GM21528 (cell line): ENCODE data around the gene TBC1D3B.
A peak's percentile ranks its signal among the peaks of the same experiment; 100 is the strongest.
"Not testable (repeated sequence)": the region's sequence is repeated elsewhere in the genome, so short reads cannot be mapped to it uniquely, and the experiment has no call there.

Experiments used
- ATAC-seq: cut with Tn5 transposase; IDR thresholded peaks from one replicate; pipeline ENCODE4 v1.9.1; 2021; ENCODE audit warnings: mild to moderate bottlenecking, moderate library complexity; ENCODE audit not compliant: unreplicated experiment, low FRiP score

The TBC1D3B gene

DNA sequence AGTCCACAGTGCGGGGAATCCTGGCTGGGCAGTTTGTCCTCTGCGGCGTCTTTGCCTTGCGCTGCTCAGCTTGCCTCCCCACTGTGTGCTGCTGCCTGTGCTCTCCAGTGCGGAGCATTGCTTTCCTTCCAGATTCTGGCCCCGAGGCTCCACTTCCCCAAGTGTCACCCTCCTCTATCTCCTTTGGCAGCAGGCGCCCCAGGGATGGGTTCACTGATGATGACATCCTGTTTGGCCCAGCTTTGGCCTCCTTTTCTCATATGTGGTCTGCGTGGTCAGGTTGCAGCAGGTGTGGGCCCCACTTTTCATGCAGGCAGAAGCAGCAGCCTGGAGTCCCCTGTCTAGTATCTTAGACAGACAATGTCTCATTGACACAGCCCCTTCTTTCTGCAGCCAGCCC is 25.1 kb upstream of the TBC1D3B start:
- ATAC-seq: not testable (repeated sequence)

DNA sequence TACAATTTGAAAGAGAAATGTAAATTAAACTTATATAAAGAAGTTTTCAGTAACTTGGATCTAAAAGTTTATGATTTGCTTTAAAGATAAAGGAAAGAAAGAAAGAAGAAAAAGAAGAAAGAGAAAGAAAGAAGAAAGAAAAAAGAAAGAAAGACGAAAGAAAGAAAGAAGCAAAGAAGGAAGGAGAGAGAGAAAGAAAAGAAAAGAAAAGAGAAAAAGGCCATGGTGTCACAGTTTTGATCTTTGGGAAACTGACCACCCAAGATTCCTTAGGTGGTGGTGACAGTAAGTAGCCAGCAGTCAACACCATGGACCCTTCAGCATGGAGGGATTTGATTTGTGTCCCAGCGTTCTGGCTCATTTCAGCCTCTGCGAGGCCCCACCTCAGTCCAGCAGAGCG is 24.7 kb upstream of the TBC1D3B start:
- not testable (repeated sequence) for ATAC-seq

DNA sequence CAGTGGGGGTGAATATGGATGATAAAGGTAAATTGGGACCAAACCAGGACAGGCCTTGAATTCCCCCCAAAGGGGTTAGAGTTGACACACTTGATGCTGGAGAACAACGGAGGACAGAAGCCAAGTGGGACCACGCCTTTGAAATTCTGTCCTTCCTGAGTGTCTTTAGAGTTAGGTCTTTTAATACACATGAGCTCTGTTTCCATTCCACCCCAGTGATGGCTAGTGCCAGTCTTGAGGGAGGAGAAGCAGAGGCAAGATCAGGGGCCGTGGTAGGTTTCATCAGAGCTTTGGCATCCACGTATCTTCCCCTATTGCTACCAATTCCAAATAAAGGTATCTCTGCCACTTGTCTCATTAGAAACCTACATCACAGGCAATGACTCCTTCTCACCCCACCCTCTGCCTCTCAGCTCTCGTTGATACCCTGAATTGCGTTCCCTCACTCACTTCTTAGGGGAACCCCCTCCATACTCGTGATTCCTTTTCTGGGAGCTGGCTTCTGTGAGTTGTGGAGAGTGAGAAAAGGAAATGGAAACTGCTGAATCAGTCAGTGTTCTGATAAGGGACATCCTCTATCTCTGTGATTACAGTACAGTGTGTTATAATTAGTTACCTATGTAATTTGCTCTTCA is 22.5 kb upstream of the TBC1D3B start:
- peak; percentile 20 for ATAC-seq

DNA sequence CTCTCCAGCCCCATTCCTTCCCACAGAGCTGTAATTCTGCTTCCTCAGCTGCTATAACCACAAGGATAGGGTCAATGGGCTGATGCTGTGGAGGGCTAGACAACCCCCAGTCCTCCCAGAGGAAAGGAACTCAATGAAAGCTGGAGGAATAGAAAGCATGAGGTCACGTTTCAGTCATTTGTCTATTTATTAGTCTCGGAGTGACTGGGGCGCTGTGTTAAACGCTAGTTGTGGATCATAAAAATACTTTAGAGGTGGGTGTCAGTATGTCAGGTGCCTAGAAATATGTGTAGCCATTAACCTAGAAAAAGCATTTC is 20.9 kb upstream of the TBC1D3B start:
- ATAC-seq: peak; percentile 17

DNA sequence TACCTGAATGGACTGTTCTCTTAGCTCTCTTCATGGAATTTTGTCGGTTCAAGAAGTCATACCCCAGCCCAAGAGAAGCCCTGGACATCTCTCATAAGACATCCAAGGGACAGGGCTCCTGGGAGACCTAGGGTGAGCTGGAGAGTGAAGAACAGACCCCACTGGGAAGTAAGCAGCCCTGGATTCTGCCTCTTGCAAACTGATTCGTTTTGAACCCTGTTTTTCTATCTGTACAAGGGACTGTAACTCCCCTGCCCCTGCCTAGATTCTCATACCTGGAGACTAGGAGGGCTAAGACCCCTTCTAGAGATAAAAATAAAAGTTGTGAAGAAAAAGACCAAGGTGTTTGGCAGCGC is 19.7 kb upstream of the TBC1D3B start:
- ATAC-seq: no peak

DNA sequence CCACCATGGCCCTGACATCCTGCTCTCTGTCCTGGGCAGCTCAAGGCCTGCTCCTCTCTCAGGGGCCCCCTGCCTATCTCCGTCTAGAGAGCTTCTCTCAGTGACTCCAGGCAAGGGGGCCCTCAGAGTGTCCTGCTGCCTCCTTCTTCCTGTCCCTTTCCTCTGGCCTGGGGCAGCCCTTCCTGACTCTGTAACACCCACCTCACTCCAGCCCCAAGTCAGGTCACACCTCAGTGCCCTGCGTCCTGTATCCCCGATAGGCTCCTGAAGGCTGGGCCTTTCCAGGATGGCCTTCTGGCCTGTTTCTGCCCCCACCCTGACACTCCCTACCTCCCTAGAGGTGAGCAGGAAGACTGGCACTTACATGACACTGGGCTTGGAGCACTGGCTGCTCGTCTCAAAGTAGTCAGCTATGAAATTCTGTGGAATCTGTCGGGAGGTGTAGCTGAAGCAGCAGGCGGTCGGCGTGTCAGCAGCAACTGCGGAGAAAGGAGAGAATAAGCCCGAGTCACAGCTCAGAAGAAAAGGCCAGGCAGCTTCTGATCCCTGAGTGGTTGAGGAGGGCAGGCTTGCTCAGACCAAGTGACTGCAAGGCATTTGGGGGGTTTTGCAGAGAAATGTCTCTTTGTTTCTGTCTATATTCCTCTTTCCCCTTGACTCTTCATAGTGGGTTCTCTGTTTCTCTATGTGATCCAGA is 19.1 kb upstream of the TBC1D3B start:
- no peak for ATAC-seq

DNA sequence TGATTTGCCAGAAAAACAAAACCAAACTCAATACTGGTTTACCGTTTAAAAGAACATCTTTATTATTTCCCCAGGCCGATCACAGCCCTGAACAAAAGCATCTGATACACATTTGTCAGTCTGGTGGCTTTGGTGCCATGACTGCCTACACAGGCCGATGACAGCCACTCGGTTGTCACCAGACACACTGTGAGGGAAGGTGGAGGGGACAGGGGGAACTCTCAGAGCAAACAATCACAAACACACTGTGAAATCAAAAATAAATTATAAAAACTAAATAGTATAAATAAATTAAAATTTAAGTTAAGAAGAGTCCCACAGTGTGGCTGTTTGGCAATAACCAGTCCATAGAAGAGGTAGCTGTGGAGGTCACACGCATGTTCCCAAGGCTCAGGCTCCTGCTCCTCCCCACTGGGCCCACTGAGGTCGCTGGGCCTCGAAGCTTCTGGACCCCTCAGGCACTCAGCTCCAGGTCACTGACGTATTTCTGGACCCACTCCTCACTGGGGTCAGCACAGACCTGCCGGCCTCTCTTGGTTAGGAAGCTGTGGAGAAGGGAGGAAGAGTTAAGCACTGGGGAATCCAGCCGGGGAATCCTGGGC is 18.5 kb upstream of the TBC1D3B start:
- ATAC-seq: not testable (repeated sequence)

DNA sequence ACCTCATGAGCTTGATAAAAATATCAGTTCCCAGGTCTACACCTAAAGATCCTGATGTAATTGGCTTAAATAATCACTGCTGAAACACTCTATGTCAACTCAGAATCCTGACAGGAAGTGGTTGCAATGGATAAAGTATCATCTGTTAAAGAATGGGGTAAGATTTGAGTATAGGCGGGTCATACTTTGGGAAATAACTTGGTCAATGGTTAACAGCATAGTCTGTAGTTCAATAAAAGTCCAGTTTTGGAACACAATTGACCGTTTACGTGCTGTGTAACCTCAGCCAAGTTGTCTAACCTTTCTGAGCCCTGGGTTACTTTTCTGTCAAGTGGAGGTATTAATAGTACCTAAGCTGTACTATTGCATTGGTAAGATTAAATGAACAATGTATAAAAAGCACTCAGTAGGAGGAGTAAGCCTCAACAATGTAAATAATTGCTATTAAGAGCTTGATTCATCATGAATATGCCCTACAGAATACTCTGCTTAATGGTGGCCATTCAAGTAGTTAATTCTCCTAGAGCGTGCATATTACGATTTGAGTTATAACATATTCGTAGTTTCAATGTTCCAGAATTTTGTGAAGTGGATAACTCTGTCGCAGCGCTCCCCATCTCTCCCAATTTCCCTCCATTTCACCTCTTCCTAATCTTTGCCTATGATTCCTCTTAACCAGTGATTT is 17.9 kb upstream of the TBC1D3B start:
- ATAC-seq: not testable (repeated sequence)

DNA sequence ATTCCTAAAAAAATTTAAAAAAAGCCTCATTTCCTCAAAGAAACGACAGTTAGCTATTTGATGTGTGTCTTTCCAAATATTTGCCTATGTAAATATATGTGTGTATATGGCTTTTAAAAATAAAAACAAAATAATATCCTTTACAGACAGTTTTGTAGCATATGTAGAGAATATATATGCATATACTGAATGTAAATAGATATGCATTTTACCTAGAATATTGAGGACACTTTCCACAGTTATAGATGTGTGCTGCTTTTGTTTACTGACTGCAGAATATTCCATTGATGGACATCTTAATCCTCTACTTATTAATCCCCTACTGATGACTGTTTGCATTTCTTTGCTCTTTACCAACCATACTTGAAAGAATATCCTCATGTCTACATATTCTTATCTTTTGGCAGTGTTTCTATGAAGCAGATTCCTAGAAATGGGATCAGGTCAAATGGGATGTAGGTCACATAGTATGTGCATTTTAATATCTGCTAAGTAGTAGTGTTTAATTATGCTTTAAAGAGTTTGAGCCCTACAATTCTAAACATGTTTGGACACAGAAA is 16.9 kb upstream of the TBC1D3B start:
- ATAC-seq: no peak

DNA sequence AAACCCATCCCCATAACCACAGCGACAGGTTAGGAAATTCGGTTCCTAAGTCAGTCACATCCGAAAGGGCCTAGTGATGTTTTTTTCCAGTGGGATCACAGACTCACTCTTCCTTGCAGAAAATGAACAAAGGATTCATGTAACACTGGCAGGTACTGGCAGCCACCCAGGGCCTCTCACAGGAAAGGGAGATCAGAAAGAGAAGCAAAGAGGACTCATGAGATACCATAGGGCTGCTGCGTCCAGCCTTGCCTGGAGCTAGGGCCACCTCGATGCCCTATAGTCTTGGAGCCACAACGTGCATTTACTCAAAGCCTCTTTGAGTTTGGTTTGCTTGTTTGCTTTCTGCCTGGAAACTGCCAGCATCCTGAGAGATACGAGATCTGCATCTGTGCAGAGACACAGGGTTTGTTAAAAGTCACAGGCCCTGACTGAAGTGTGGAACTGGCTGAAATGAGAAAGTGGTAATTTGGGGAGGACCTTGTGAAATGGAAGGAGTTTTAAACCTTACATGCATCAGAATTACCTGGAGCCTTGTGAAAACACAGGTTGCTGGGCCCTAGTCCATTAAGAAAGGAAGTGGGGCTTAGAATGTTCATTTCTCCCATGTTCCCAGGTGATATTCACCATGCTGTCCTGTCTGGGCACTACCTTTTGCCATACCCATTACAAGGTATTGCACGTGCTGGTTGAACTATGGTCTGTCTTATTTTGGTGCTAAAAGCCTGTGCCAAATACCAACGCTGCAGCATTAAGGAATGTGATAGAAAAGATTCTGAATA is 14.3 kb upstream of the TBC1D3B start:
- ATAC-seq: not testable (repeated sequence)

DNA sequence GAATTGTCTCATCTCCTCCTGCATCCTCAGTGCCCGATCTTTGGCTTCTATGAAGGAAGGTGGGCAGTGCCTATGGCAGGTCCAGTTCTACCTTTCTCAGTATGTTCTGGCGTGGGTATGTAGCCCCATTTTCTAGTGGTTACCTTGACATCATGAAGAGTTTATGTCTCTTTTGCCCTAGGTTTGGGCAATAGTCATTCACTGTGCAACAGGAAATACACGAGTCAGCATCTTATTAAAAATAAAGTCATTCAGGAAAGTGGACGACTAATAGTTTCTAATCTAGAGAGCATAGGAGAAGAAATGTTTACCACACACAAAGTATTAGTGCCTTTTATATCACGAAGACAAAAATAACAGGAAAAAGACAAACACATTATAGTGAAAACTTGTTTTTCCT is 13.6 kb upstream of the TBC1D3B start:
- not testable (repeated sequence) for ATAC-seq

DNA sequence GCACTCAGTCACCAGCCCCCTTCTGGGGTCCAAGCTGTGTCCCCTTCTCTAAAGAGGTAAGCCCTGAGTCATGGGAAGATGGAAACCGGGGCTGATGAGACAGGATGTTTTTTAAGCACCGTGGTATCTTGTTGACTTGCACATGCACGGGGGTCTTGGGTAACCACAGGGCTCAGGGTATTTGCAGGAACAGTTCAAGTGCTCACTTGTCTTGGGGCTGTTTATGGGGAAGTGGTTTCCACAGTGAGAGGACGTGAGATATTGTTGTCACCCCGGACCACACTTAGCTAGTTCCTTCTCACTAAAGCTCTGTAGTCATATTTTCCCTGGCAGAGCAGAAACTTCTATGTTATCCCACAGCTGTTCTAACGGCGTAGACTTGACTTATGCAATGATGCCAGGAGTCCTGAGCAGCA is 12.5 kb upstream of the TBC1D3B start:
- ATAC-seq: no peak

DNA sequence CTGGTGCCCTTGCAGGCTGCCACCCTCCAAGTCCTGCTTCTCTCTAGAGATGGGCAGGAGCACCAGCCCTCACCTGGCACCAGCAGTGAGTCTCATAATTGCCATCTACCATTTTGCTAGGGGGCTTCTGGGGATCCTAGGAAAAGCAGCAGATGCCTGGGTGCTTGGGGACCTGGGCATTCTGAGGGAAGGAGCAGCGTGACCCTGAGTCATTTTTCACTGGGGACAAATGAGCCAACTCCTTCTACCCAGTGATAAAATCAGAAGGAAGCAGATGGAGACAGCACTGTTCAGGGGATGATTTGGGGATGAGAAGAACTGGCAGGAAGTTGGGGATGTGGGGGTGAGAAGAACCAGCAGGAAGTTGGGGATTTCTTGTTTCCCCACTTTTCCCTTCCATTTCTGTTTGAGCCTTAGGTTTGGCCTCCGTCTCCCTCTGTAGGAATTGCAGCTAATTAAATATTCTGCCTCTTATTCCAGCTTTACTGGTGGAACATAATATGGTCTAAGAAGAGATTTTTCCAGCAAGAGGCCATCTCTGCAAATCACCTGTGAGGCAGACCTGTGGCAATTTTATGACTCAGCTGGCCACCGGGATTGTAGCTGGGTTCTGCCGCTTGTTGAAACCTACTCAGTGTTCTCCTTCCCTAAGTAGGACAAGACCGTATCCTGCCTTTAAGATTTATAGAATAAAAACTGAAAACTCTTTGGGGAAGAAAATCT is 11.7 kb upstream of the TBC1D3B start:
- not testable (repeated sequence) for ATAC-seq

DNA sequence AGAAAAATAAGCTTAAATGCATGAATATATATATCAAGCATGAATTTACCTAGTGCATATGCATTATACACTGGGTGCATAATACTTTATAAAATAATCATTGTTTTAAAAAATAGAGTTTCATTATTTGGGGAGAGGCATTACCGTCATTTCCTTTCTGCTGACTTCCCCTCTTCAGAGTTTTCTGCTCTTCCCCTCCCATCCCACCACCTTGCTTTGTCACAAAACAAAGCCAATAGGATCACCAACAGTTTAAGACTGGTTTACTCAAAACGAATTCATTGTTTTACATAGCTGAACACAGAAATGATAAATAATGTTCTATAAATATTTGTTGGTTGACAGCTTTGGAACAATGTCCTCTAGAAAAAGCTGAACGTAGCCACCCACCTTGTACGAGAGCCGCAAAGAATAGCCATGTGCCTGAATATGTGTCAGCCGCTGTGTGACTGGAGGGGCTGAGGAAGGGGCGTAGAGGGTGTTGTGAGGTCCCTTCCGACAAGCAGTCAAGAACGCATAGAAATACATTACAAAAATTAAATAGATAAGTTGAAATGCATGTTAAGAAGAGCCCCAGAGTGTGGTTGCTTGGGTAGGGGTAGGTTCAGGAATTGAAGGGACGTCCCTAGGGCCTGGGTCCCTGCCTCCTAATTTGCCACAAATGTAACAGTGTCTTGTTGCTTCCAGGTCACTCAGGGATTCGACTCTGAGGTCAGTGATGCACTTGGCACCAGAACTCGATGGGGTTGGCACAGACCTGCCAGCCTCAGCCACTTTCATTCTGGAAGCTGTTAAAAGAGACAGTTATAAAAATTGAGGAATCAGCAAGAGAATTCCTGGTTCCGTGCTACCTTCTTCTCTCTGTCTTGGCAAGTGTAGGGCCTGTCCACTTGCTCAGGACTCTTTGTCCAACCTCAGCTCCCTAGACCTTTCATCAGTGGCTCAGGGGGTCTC is 10.7 kb upstream of the TBC1D3B start:
- not testable (repeated sequence) for ATAC-seq

DNA sequence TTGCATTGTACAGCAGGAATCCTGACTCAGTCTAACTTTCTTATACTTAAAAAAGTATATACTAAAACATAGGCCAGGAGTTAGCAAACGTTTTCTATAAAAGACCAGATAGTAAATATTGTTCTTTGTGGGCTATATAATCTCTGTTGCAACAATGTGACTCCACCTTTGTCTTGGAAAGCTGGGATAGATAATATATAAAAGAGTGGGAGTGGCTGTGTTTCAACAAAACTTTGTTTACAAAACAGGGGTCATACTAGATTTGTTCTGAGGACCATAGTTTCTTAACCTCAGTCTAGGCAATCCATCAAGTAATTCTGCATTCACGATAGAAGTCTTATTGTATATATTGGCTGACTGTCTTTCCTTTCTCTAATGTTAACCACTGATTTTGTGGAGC is 9.0 kb upstream of the TBC1D3B start:
- no peak for ATAC-seq

DNA sequence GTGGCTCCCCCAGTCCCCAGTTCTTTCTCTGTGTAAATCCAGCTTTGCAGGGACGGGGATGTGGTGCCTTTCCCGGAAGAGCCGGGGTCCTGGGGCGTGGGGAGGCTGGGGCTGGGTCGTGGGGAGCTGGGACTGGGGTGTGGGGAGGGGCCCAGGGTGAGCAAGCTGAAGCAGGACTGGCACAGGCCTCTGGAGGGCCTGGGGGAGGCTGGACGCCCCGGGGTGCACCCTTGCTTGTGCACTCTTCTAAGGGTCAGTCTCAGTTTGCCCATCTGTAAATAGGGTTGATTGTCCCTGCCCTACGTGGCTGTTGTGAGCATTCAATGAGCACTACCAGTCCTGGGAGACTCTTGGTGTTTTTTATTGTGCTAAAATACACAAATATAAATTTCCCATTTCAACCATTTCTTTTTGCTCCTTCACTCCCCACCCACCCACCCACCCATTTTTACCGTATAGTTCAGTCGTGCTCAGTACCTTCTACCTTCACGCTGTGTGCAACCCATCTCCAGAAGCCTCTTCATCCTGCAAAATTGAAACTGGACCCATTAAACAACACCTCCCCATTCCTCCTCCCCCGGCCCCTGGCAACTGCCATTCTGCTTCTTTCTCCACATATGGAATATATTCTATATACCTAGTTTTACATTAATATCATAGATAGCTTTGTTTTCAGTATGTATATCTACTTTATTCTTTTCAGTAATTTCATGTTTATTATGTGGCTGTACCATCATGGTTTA is 7.8 kb upstream of the TBC1D3B start:
- no peak for ATAC-seq

DNA sequence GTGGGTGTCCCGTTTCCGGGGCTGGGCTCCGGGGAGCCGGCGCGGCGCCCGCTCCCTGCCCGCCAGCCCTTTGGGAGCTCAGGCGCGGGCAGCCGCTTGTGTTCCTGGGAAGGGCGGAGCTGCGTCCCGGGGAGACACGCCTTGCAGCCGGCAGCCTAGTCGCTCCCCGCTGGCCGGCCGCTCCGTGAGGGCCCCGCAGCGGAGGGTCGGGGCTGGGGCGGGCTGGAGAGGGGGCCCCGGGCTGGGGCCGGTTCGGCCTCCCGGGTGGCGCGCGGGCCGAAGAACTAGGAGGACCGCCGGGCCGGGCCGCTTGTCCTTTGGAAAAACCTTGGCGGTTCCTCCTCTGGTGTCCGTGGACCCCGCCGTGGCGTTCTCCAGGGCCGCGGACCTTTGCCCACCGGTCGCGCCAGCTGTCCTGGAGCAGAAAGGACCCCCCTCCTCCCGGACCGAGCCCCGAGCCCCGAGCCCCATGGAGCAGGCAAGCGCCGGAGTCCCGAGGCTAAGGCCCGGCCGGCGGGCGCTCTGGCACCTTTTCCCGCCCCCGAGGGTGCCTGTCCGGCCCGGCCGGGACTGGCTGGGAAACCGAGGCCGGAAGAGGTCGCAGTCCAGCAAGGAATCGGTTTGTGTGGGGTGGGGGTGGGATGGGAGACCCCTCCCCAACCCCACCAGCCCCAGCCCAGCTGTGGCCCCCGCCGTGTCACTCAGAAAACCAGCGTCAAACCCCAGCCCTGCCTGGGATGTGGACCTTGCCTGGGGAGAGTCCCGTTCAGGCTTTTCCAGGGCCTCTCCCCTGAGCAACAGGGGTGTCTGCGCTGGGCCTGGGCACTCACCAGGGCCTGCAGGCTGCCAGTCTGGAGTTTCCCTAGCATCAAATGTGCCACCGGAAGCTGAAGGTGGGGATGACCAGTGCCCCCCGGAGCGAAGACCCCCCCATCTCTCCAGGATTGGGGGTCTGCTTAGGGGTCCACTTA is 6.8 kb upstream of the TBC1D3B start:
- no peak for ATAC-seq
